ENCODE data around the gene RAB40A. TPM values are rescaled to one million over a fixed set of nuclear protein-coding genes. Genes with fewer than 3 reads are reported as not detected.

The RAB40A gene
- total and polyA plus RNA-seq, 10 of the 15 experiments (the other 5 are each of a cell fraction or from before 2014, with no cell fraction given), result 0.10 to 0.42 (median 0.26) TPM

GRCh38 chrX:103537871-103538387 is 18.6 kb upstream of the RAB40A start:
- ChIA-PET POLR2A (no interaction called here), RAD21 (ENCODE audit: unreplicated experiment) (interaction anchor here (0.5 kb wide), 1 partner anchor 131 kb away, joined by 4 read pairs; no protein-coding TSS in a partner anchor), CTCF (no interaction called here), SMC1A (ENCODE audit: uncharacterized antibody, unreplicated experiment) (no interaction called here)
- H3K27ac ChIP-seq (ENCODE audit: control insufficient read depth, insufficient read depth), result no peak overlapping the region
- H2AFZ ChIP-seq (ENCODE audit: control insufficient read depth, low read depth, low read length), result no peak overlapping the region
- intact Hi-C loops (cut with micrococcal nuclease; ENCODE audit: unreplicated experiment), result loop anchor here (10.0 kb wide), 1 partner anchor 597 kb away; no protein-coding TSS in a partner anchor
- no peaks in the 10 kb centered on the region for H3K4me1 ChIP-seq (ENCODE audit: control insufficient read depth, insufficient read depth, low read length)
- H3K27me3 ChIP-seq (replicated peaks in 1 of 2; ENCODE audit: control insufficient read depth in 2 of 2, insufficient read depth in 2 of 2, low read length in 1 of 2), result no peaks in the 10 kb centered on the region
- ATAC-seq (no peak), FAIRE-seq (no peak), DNase-seq (ENCODE audit: low read depth, low spot score) (no peak)
- H3K4me2 ChIP-seq (ENCODE audit: control insufficient read depth, insufficient read depth), result no peak overlapping the region
- in situ Hi-C loops (cut with MboI), result no loop called here
- H3K36me3 ChIP-seq (ENCODE audit: control insufficient read depth in 2 of 2, insufficient read depth in 2 of 2, low read length in 1 of 2), result no peaks in the 10 kb centered on the region
- H3K79me2 ChIP-seq (ENCODE audit: control insufficient read depth, insufficient read depth, low read length), result no peaks in the 10 kb centered on the region
- no peak overlapping the region for H3K4me3 ChIP-seq
- no peak overlapping the region for H3K9ac ChIP-seq (ENCODE audit: control insufficient read depth, insufficient read depth, low read length)
- no TSS peak for BruUV-seq (replicated peaks)
- 52% methylated on average over 3 of the region's 3 CpGs for WGBS (ENCODE audit: insufficient coverage, insufficient replicate concordance, low lambda C conversion rate, missing lambda C conversion rate)
- no peak for TF ChIP-seq GATAD2B (conservative IDR thresholded peaks at IDR 0.05; ENCODE audit: low read depth)
- TF ChIP-seq MEF2A (IDR thresholded peaks at IDR 0.05; ENCODE audit: insufficient read depth, low read depth, low read length), result no peak
- TF ChIP-seq SUPT20H (IDR thresholded peaks at IDR 0.05; ENCODE audit: borderline replicate concordance, control insufficient read depth, low read depth, low read length), result no peak
- TF ChIP-seq ZBTB11 (CRISPR knock-in tag; IDR thresholded peaks at IDR 0.05), result no peak
- no peak for TF ChIP-seq NFXL1 (IDR thresholded peaks at IDR 0.05; ENCODE audit: borderline replicate concordance)
- TF ChIP-seq SKIL (IDR thresholded peaks at IDR 0.05; ENCODE audit: low read depth, poor library complexity, severe bottlenecking), result no peak
- TF ChIP-seq TAF1 (IDR thresholded peaks at IDR 0.05; ENCODE audit: borderline replicate concordance, low read depth, low read length), result no peak
- H4K20me1 ChIP-seq (ENCODE audit: control insufficient read depth, insufficient read depth), result no peaks in the 10 kb centered on the region
- no peaks in the 10 kb centered on the region for H3K9me3 ChIP-seq (replicated peaks; ENCODE audit: control insufficient read depth, insufficient read depth, low read length)

Measured in GM12878 (cell line).